GM19468 (cell line): ENCODE data around the gene CSNK1D.

ENCODE experiments used
- ATAC-seq: cut with Tn5 transposase; IDR thresholded peaks from one replicate; pipeline ENCODE4 v1.9.1; 2021; ENCODE audit warnings: mild to moderate bottlenecking, moderate library complexity, moderate number of reproducible peaks; ENCODE audit not compliant: unreplicated experiment; ENCODE audit errors: extremely low read depth

CSNK1D gene

GRCh38 chr17:82241926-82242697, 31.4 kb downstream of the CSNK1D start:
- ATAC-seq = no peak

- no peak for ATAC-seq
Measured at GRCh38 chr17:82241183-82241925, 32.1 kb downstream of the CSNK1D start.

- ATAC-seq = no peak
Measured at GRCh38 chr17:82240506-82241182, 32.9 kb downstream of the CSNK1D start.

DNA sequence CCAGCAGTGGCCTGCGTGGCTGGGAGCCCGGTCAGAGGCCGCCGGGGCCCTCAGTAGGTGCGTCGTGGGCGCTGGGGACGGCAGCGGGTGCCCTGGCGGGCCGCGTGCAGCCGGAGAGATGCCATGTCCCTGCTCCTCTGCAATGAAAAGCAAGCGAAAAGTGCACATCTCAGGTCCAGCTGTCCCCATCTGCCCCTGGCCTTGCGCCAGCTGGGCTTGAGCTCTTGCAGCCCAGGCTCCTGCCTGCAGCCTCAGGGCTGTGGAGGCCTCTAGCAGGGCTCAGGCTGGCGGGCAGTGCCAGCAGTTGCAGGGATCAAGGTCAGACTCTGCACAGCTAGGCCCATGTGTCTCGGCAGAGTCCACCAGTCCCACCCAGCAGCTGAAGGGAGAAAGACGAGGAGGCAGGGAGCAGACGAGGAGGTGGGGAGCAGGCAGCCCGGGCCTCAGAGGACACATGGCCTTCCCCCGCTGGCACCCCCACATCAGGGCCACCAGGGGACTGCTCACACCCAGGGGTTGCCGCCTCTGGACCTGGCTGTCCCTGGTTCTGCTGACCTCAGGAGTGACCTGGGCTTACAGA, 33.5 kb downstream of the CSNK1D start:
- no peak for ATAC-seq

GRCh38 chr17:82239401-82239925, 34.0 kb downstream of the CSNK1D start:
- no peak for ATAC-seq

- ATAC-seq = no peak
Measured at GRCh38 chr17:82238472-82239201, 34.9 kb downstream of the CSNK1D start.

DNA sequence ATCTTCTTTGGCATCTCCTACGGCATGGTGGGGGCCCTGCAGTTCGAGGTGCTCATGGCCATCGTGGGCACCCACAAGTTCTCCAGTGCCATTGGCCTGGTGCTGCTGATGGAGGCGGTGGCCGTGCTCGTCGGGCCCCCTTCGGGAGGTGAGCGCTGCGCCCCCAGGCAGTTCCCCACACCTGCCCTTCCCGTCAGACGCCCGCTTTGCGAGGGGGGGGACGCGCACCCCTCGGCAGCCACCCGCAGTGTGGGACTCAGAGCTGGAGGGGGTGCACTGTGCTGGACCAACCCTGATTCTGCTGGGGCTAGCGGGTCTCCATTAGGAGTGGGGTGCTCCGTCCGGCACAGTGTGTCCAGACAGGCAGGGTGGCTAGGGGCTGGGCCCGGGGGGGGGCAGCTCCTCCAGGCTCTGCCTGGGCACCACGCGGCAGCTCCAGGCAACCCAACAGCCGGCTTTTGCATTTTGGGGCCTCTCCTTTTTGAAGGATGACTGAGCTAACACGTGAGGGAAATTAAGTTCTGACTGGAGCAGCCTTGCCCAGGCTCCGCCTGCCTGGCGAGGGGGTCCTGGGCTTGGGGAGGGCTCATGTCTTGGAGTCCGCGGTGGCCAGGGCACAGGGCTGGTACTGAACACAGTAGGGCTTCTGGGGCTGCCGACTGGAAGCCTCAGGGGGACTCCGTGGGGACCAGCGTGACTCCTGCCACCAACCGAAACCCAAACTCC, 35.6 kb downstream of the CSNK1D start:
- ATAC-seq = no peak

GRCh38 chr17:82237083-82237745, 36.3 kb downstream of the CSNK1D start:
- no peak for ATAC-seq

- no peak for ATAC-seq
Measured at GRCh38 chr17:82236142-82236971, 37.1 kb downstream of the CSNK1D start.

DNA sequence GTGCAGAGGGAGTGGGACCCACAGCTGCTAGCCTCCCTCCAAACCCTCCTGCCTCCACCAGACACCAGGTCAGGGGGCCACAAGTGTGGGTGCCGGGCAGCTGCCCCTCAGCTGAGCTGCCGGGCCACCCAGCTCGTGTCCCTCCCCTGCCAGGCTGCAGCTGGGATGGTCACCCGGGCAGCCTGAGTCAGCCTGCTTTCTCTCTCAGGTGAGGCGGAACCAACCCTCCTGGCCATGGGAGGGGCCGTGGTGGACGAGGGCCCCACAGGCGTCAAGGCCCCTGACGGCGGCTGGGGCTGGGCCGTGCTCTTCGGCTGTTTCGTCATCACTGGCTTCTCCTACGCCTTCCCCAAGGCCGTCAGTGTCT, 37.7 kb downstream of the CSNK1D start:
- no peak for ATAC-seq

DNA sequence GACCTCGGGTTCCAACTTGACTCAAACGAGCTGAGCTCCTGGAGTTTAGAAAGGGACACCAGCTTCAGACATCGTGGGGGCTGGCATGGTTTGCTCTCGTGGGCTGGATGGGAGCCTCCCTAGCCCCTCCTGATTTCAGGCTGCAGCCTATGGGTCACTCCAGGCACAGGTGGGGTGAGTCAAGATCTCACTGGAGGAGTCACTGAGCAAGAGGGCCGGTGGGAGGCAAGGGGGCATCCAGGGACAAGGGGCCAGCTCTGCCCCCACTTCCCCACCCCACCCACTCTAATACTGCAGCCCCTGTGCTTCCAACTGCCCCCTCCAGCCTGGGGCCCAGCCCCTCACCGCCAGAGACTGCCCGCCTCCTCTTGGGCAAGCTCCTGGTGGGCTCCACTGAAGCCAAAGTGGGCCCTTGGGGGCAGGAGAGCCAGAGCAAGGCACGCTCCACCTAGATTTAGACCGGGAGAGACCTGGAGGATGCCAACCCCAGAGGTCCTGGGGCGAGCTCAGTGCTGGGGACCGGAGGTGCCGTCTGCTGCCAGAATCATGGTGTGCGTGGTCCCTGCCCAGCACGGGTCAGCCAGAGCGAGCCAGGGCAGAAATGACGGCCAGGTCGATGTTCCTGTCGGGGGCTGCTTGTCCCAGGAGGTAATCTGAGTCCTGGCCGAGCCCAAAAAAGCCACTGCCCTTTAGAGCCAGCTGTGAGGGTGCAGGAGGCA, 38.3 kb downstream of the CSNK1D start:
- no peak for ATAC-seq

DNA sequence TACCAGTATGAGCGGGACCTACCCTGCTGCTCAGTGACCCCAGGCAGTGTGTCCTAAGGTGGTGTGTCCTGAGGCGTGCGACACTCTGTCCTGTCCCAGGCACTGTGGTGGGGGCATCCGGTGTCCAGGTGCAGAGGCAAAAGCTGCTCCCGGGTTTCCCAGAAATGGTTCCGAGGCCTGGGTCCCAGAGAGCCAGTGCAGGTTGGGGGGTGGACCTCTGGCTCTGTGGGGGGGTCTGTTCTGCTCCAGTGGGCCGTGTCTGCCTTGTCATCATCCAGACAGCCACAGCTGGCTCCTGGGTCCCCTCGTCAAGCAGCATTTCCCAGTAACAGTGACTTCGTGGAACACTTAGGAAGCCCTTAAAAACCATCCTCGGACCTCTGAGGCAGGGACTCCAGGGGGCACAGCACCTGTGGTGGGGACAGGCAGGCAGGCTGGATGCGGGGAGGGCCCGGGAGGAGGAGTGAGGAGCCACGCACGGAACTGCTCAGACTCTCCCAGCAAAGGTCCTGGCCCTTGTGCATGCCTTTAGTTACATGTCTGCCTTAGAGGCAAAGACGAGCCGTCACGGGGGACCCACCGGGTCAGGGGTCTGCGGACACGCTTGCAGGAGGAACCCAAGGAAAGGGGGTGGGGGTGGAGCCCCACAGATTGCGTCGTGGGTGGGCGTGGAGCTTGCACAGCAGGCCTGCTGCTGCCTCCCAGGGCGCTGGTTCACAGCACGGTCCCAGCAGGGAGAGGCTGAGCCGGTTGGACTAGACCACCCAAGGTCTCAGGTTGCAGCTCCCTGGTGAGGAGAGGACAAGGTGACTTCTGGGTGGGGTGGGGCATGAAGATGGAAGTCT, 39.1 kb downstream of the CSNK1D start:
- no peak for ATAC-seq

- ATAC-seq = no peak
Measured at GRCh38 chr17:82232876-82233785, 40.4 kb downstream of the CSNK1D start.

DNA sequence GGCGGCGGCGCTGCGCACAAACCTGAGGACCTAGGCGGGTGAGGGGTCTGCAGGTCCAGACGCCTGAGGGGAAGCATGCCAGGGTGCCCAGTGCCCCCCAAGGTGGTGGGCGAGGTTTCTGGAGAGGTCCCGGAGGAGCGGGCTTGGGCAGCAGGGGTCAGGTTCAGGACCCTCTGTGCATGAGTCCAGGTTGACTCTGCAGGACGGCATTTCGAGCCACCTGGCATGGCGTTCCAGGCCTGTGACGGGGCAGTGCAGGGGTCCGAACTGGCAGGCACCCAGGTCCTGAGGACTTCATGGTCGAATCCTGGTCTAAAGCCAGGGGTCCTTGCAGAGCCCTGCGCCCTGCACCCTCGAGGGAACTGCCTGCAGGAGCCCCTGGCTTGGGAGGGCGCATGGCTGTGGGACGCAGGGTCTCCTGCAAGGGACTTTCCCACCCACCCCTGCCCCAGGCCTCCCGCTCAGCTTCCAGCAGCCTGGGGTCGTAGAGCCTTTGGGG, 41.1 kb downstream of the CSNK1D start:
- ATAC-seq = no peak
